HG03571 (cell line): ENCODE data around the gene SRPRB.

Experiments
- ATAC-seq: cut with Tn5 transposase; IDR thresholded peaks from one replicate; pipeline ENCODE4 v1.9.1; 2021; ENCODE audit not compliant: unreplicated experiment

Gene SRPRB

DNA sequence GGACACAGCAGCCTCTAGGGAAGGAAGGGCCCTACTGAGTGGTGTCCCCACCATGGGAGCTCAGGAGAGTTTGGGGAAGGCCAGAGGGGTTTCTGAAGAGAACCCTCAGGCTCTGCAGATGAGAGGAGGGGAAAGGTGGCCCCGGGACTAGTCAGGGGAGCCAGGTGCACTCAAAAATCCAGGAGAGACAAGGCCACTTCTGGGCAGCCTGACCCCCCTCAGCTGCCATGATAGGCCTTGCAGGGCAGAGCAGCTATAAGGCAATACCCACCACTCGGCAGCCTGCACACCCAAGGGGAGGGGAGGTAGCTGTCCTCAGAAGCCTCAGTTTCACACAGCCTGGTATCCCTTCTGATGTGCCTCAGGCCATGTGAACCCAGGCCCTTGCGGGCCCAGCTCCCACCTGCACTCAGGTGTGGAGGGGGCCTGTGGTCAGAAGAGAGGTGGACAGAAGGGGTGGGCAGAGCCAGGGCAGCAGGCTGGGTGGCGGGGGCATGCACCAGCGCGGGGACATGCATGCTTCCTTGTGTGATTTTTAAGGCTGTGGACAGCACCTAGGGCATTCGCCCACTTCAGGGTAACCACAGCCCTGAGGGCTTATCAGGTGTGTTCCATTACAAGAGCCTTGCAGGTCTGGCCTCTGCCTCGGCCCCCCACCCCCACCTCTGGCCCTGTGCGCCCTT lies 34.6 kb downstream of the SRPRB start:
- no peak for ATAC-seq

DNA sequence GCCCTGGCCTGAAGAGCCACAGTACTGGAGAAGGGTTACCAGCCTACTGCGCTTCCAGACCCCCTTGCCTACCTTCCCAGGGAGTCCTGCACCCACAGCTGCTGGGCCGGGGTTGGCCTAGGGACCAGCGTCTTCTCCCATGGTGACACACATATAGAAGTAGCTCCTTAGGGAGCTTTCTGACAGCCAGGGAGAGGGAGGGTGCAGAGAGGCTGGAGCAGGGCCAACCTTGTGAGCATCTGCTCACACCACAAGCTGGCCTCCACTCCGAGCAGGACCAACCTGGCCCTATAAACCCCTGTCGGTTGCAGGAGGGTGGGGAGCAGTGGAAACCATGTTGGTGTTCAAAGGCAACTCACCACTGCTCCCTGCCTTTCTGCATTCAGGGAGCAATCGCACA lies 35.2 kb downstream of the SRPRB start:
- ATAC-seq: no peak

DNA sequence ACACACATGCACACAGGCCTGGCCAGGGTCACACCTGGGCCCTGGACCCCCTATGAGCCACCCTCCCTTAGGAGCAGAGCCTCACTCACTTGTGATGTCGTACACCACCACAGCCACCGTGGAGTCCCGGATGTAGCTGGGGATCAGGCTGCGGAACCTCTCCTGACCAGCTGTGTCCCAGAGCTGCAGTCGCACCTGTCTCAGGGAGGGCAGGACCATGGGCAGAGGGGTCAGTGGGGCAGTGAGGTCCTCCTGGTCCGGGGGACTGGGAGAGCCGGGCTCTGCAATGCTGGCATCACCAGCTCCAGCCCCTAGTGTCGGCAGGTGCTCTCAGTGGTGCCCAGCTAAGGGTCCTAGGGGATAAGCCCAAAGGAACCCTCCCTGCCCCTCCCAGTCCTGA lies 35.6 kb downstream of the SRPRB start:
- ATAC-seq: no peak

DNA sequence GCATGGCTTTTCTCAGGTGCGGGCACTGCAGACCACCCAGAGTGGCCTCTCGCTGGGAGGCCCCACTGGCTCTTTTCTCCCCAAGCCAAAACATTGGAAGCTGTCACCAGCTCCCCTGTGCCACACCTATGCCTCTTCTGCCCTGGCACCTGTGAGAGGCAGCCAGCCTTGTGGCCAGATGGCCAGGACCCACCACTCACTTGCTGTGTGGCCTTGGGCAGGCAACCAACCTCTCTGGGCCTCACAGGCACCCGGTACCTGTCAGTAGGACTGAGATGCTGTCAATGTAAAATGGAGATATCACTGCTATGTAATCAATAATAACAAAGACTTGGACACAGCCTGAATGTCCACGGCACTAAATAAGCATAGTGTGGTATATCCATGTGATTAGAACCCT lies 36.5 kb downstream of the SRPRB start:
- ATAC-seq: no peak

DNA sequence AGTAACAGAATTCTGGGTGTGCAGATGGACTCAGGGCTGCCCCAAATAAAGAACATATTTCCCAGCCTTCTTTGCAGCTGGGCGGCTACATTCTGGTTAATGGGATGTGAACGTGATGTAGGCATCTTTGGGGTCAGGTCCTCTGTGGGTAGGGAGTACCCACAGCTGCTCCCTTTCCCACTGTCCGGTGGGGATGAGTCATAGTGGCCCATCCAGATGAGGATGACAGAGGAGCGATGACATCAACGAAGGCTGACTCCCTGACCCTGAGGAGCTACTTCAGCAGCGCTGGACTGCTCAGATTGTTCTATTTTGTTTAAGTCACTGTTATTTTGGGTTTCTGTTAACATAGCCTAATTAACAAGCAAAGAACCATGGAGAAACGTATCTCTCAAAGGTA lies 38.0 kb downstream of the SRPRB start:
- no peak for ATAC-seq

DNA sequence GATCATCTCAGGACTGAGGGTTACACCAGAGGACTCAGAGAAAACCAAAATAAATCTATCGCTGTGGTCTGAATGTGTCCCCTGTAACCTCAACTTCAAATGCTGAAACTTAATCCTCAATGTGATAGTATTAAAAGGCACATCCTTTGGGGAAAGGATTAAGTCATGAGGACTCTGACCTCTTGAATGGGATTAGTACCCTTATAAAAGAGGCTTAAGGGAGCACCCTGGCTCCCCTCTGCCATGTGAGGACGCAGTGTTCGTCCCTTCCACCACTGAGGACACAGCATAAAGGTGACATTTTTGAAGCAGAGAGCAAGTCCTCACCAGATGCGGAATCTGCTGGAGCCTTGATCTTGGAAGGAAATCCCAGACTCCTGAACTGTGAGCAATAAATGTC lies 39.5 kb downstream of the SRPRB start:
- no peak for ATAC-seq

DNA sequence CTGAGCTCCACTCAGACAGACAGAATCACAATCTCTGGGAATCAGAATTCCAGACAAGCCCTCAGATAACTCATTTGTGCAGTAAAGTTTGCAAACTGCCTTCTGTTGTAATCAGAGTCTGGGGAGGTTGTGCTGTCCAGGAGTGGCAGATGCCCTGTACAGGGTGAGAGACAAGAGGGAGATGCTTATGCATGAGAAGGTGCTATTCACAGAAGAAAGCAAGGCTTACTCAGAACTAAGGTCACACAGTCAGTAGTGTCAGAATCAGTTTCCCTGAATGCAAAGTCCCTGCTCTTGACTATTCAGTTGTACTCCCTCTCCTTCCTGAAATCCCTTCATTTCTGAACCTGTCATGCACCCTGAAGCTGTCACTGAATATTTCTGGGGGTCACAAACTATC lies 43.7 kb downstream of the SRPRB start:
- ATAC-seq: no peak

DNA sequence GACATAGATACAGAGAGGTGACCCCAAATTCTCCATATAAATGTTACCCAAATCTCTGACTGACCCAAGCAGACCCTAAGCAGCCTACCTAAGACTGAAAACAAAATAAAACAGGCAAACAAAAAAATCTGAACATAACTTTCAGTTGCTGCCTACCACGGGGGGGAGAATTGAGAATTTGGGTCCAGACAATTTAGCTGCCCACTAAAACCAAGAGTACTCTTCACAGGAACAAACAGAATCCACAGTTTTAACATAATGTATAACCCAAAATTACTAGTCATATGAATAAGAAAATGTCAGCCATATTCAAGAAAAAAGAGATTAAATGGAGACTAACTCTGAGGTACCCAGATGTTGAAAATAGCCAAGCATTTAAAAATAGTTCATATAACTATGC lies 44.4 kb downstream of the SRPRB start:
- no peak for ATAC-seq

DNA sequence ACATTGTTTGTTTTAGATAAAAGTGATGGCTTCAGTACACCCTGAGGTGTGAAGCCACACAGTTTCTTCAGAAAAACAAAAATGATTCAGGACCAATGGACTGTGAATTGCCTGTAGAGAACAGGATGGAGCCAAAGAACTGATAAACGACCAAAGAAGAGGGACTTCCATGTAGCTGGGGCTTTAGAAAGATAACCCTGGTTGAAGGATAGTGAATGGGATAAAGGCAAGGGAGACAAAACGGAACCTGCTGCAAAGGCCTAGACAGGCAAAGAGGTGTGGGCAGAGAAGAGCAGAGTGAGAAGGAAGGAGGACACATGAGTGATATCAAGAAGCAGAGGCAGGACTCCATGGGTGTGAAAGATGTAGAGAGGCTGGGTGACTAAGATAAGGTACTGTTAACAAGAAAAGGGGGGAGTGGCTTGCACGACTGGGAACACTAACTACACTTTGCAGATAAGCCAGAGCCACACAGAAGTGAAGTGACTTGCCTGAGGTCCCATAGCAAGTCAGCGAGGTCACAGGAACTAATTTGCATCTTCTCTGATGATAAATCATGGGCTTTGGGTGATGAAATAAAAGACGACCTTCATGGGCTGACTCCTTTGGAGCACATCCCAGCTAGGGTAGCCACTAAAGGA lies 45.8 kb downstream of the SRPRB start:
- no peak for ATAC-seq

DNA sequence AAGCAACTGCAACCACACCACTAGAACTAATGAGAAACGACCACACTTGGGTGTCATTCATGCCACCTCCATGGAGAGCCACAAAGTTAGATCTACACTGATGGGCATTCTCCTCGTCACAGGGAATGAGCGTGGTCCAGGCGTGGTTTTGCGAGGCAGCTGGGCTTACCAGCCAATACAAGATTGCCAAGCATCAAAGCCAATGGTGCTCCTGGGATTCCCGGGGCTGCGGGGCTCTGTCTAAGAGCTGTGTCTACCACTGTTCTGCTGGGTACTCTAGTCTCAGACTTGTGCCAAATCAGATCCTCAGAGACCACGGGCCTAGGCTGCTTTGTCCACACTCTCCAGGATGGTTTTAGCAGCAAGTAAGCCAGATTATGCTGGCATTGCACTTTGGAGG lies 46.3 kb downstream of the SRPRB start:
- no peak for ATAC-seq

DNA sequence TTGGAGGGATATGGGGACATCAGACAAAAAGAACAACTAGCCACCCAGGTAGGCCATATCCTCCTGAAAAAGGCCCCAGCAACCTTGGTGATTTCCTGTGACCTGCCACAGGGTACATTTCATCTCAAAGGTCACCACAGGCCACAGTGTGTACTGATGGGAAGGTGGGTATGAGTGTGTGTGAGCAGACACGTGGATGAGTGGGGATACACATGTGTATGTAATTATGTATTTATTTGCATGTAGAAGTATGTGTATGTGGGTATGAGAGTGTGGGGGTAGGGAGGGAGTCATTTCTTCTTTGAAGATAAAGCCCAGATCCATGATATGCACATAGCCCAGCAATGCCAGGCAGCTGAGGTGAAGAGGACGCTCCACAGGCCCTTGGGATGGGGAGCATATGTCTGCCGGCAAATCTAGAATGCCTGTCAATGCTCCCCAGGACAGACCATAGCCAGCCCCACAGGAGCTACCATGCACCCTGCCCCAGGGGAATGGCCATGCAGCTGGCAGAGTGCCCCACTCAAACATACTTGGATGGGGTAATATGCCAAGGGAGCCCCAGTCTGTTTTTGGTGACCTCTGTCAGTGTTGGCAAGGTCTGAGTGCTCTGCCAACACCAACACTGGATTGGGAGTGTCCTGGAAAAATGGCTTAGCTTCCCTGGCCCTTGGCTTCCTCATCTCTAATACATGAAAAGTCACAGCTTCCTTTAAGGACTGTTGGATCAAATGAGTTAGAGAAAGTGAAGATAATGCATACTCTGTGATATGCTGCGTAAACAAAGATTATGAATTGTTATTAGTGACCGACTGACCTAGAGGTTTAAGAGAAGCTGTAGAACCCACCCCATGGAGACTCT lies 47.7 kb downstream of the SRPRB start:
- no peak for ATAC-seq

DNA sequence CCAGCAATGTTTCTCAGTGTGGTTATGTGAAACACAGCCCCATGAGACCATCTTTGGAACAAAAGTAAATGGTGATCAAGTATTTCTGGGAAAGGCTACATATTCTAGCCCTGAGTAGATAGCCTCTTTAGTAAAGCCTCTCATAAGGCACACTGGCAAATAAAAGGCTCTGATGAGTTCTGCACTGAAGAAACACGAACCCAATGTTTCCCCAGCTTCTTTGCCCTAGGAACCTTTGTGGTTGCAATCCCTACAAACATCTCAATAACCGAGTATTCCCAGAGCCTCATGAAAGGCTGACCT lies 48.3 kb downstream of the SRPRB start:
- no peak for ATAC-seq

DNA sequence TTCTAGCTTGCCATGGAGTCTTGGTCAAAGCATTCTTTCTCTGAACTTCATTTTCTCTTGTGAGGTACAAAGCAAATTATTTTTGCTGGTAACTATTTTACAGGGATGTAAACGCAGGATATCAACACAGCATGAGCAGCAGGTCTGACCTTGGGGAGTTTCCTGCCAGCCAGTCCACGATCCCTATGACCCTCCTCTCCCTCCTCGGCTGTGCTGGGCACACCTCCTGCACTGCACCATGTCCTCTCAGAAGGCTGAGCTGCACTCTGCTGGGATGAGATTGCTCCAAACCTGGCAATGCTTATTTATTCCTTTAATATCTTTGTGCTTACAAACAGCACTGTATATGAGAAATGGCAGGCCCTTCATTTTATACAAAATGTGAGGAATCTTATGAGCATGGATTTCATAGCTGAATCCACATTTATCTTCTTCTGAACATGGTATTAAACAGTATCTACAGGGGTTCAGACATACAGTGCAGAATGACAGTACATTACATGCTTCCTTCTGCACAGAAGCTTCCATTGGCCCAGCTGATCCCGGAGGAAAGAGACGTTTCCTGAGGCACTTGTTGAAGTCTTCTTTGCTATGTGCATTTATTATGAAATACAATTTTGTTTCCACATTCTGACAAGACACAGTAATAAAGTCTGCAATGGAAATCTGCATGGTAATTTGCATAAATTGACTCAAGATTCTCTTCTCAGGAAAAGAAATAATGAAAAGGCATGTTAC lies 48.8 kb downstream of the SRPRB start:
- ATAC-seq: no peak

DNA sequence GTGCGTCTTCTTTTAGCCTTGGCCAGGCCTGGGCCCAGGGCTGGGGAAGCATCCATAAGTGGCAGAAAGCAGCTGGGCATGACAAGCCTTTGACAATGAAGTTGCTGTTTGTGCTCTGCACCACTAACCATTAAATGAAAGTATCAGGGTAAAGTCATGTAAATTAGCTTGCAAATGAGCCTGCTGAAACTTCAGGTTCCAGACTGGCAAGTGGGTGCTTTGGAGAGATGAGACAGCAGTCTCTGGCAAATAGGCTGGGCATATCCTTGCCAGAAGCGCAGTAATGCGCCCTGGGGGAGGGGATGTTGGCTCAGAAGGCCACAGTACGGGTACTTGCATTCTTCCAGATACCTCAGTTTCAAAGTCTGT lies 49.4 kb downstream of the SRPRB start:
- no peak for ATAC-seq

DNA sequence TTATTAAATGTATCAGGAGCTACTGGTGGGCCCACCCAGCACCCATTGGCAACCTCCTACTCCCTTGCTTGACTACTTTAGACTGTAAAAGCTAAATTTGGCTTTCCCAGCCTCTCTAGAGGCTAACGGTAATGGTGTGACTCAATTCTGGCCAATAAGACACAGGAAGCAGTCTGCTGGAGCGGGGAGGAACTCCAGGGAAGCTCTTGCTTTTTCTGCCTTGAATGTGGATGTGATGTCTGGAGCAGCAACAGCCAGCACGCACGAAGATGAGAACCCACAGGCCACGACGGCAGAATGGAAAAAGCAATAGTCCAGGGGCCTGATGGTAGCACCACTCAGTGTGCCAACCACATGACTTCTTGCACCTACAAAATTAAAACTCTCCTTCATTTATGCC lies 50.2 kb downstream of the SRPRB start:
- no peak for ATAC-seq

DNA sequence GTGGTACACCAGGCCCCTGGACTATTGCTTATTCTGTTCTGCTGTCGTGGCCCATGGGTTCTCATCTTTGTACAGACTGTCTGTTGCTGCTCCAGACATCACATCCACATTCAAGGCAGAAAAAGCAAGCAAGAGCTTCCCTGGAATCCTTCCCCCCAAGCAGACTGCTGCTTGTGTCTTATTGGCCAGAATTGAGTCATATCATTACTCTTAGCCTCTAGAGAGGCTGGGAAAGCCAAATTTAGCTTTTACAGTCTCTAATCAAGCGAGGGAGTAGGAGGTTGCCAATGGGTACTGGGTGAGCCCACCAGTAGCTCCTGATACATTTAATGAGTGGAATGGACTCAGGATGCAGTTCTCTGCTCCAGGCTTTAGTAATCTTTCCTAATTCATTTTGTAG lies 50.7 kb downstream of the SRPRB start:
- no peak for ATAC-seq

DNA sequence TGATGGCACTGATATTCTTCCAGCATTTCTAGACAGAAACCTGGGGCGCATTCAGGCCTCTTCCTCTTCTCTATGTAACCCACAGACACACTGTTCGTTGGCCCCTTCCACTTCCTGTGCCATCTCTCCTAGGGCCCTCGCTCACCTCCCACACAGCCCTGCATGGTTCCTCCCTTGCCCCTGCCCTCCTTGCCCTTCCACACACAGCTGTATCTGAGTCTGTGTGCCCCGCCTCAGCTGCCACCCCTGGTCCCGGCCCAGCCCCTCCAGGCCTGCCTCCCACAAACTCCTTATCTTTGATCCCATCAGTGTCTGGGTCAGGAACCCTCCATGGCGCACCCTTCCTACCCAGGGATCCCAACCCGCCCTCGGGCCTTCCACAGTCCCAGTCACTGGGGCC lies 52.2 kb downstream of the SRPRB start:
- ATAC-seq: no peak

DNA sequence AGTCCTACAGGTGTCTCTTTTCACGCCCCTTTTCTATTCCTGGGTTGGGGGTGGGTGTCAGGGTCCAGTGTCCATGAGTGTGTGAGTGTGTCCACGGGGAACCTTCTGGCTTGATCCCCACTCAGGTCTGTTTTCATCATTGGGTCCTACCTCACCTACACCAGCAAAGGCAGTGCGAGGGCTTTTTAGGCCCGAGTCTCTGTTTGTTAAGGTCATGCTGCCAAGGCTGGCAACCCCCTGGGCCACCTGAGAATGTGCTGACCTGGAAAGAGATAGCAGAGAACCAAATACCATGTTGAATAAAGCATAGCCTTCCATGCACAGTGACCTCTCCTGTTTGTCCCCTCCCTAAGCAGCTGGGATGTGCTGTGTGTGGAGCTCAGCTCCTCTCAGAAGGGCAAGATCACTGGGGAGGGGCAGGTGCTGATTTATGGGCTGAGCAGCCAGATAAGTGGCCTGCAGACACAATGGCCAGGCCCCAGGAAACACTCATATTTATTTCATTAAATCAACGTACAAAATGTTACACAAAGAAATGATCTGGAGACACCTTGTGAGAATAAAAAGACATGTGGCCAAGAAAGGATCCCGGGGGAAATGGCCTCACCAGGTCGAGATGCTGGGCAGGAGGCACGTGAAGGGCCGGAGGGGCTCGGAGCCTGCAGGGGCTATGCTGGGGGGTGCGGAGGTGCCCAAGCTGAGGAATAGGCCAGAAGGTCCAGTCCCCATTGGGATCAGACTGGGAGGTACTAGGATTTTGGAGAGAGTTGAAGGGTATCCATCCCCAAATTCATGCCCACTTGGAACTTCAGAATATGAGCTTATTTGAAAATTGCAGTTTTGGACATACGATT lies 54.0 kb downstream of the SRPRB start:
- ATAC-seq: no peak

DNA sequence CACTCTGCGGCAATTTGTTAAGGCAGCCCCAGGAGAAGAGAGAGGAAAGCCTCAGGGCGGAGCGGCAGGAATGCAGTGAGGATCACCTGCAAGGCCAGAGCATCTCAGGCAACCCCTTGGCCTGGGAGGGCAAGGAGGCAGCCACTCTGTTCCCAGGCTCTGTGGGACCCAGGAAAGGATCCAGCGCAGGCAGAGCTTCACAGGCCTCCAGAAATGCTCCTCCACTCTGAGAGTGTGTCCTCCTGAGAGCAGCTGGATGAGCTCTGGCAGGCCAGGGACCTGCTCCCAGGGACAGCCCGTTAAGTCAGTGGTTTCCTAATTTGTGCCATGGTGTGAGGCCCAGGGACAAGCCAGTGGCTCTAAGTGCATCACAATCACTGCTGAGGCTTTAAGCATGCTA lies 54.9 kb downstream of the SRPRB start:
- ATAC-seq: no peak

DNA sequence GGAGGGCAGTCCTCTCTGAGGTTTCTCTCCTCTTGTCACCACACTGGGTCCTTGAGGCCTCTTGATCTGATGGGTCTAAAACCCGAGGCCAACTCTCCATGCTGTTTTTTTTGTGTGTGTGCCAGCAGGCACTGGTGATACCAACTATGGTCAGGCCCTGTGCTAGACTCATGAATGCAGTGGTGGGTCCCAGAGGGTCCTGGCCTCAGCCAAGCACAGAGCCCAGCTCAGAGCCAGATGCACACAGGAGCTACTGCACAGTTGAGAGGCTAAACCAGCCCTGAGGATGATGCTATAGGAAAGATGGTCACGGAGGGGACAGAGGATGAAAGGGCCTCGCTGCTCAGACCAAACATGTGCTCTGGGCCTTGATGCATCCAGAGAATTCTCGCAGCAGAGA lies 56.5 kb downstream of the SRPRB start:
- no peak for ATAC-seq

DNA sequence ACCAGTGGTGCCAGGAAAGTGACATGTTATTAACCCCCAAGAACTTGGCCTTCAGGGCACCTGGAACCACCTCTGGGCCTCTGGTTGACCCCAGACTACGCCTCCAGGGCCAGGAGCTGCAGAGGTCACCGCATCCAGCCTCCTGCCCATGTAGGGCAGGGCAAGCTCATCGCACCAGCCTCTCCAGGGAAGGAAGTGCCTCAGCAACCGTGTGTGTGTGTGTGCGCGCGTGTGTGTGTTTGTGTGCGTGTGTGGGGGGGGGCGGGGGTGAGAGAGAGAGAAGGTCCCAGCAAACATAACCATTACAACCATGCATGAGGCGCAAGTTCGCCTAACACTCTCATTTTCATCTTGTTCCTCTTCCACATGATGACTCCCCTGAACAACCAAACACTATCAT lies 58.3 kb downstream of the SRPRB start:
- no peak for ATAC-seq
